Smooth muscle cell of the brain vasculature (primary cell): ENCODE data around the gene SLC25A10.
A peak's percentile ranks its signal among the peaks of the same experiment; 100 is the strongest.
"Not testable (repeated sequence)": the region's sequence is repeated elsewhere in the genome, so short reads cannot be mapped to it uniquely, and the experiment has no call there.

Experiments used
- DNase-seq: peaks from one replicate; pipeline ENCODE4 v3.0.0-alpha.2; 2012; ENCODE audit warnings: low read depth, low spot score

Gene SLC25A10

GRCh38 chr17:81711814-81712467 lies at the start of gene SLC25A10:
SLC25A10 (plus strand) TSS chr17:81712284; CDS start chr17:81712427, 143 bp downstream.
- peak; percentile 31 for DNase-seq

DNA sequence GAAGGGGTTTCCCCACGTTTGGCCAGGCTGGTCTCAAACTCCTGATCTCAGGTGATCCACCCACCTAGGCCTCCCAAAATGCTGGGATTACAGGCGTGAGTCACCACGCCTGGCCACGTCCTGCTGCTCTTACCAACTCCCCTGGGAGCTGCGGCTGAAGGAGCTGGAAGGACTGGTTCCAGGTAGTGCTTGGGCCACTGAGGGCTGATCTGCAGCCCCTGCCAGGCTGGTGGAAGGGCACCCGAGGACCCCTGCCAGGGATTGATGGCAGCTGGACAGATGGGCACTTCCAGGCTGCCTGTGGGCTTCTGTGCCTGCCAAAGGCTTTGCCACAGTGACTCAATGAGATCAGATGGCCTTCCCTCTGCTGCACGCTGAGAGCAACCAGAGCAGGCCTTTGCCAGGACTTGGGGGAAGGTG lies 48.0 kb upstream of the SLC25A10 start:
- no peak for DNase-seq

DNA sequence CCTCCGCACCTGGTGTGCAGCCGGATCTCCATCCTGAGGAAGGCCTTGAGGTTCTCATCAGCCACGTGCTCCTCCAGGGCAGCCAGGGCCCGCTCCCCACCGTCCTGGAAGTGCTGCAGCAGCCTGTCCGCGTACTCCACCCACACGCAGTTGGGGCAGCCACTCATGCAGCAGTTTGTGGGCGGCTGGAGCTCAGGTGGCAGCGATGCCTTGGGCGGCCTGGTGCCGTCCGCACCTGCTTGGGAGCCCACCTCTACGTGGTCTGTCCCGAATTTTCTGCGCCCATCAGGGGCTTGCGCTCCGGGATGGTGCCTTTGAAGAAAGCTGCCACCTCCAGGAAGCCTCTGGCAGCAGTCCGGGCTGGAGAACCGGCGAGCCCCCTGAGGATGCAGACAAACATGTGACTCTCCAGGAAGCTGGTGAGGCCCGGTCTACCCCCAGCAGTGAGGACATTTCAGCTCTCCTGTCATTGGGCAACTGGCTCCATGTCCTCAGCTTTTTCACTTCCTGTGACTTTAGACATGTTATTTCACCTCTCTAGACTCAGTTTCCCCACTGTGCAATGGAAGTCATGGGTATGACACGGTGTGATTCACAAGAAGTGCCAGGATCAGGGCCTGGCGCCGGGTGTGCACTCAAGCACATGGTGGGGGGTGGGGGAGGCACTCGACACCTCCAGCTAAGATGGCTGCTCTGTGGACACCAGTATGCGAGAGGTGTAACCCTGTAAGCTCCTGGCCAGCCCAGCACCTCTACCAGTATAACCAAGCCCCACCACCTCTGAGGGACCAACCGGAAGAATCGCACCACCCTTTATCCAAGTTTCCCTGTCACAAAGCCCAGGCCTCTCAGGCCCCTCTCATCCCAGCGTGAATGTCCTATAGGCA lies 46.6 kb upstream of the SLC25A10 start:
- no peak for DNase-seq

DNA sequence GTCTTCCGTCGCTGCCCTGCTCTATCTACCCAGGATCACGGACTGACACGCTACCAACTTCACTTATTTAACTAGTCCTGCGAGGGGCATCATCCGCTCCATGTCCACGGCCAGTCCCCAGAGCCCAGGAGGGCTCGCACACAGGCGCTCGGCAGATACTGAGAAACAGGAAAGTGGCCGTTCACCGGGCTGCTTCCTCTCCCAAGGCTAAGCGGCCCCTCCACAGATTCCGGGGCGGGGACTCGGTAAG lies 46.1 kb upstream of the SLC25A10 start:
- DNase-seq = no peak

GRCh38 chr17:81666342-81667191 lies 45.5 kb upstream of the SLC25A10 start, which contains the start of the genes CCDC137 and OXLD1:
CCDC137 (plus strand) TSS chr17:81666737; CDS start chr17:81666767, 30 bp downstream.
OXLD1 (minus strand) TSS chr17:81666605; CDS start chr17:81666577, 28 bp downstream.
- DNase-seq = peak; percentile 88

GRCh38 chr17:81667754-81668153 lies 44.3 kb upstream of the SLC25A10 start:
- no peak for DNase-seq

DNA sequence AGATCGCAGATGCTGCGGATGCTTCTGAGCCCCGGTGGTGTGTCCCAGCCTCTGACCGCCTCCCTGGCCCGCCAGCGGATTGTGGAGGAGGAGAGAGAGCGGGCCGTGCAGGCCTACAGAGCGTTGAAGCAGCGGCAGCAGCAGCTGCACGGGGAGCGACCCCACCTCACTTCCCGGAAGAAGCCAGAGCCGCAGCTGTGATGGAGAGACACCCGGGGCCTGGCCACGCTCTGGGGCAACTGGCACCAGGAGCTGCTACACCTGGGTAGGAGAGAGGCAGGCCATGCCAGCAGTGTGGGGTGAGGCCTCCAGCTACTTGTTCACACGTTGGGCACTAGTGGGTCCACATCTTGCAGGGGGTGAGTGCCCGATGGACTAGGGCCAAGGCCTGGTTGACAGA lies 39.6 kb upstream of the SLC25A10 start:
- DNase-seq = no peak

DNA sequence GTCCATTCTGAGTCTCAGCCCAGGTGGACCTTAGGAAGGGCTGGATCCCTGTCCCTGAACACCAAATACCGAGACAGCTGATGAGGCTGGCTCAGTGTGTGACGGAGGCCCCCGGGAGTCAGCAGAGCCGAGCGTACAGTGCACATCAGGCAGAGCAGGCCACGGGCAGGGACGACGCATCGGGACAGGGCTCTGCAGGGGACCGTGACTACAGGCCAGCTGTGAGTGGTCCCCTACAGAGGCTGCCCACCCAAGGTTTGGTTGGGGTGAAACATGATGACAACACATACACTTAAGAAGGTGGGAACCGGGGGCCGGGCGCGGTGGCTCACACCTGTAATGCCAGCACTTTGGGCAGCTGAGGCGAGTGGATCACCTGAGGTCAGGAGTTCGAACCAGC lies 39.1 kb upstream of the SLC25A10 start:
- no peak for DNase-seq

GRCh38 chr17:81673561-81674258 lies 38.4 kb upstream of the SLC25A10 start:
- DNase-seq = no peak

GRCh38 chr17:81675515-81676221 lies 36.4 kb upstream of the SLC25A10 start:
- DNase-seq = not testable (repeated sequence)

- no peak for DNase-seq
Observed at GRCh38 chr17:81676906-81677305, 35.2 kb upstream of the SLC25A10 start.

- DNase-seq = no peak
Observed at GRCh38 chr17:81680150-81680549, 31.9 kb upstream of the SLC25A10 start.

DNA sequence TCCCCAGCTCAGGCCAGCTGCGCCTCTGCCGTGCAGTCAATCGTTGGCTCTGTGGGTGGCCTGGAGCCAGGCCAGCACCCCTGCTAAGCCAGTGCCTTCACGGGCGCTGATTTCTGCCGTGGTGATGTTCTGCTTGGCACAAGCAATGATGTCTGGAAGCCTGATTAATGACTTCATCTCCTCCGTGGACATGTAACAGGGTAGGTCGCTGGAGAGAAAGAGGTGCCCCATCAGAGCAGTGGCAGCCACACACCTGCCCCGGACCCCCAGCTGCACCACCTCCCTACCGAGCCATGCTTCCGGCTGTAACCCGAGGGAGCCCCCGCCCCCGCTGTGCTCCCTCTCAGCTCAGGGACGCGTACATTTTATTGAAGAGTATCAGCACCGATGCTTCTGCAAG lies 30.4 kb upstream of the SLC25A10 start:
- no peak for DNase-seq

GRCh38 chr17:81682565-81683207 lies 29.4 kb upstream of the SLC25A10 start:
- no peak for DNase-seq

DNA sequence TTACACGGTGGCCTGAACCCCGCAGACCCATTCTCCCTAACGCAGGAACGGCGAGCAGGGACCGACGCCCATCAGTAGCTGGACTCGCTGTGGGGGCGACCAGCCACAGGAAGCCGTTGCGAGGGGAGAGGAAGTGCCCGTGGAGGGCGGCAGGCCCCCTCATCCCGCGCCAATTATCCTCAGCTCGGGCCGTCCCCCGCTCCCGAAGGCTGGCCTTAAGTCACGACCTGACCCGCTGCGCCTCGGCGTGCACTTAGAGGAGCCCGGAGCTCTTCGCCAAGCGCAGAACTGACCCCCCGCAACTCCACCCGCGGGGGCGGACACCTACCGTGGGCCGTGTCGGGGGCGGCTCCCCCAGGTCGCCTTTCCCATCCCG lies 28.9 kb upstream of the SLC25A10 start:
- no peak for DNase-seq

- DNase-seq = peak; percentile 100
Observed at GRCh38 chr17:81683584-81684441, 28.3 kb upstream of the SLC25A10 start, which contains the start of the genes ARL16 and HGS. ARL16 (minus strand) TSS chr17:81683797; CDS start chr17:81683753, 44 bp downstream. HGS (plus strand) TSS chr17:81684011; CDS start chr17:81684067, 56 bp downstream.

DNA sequence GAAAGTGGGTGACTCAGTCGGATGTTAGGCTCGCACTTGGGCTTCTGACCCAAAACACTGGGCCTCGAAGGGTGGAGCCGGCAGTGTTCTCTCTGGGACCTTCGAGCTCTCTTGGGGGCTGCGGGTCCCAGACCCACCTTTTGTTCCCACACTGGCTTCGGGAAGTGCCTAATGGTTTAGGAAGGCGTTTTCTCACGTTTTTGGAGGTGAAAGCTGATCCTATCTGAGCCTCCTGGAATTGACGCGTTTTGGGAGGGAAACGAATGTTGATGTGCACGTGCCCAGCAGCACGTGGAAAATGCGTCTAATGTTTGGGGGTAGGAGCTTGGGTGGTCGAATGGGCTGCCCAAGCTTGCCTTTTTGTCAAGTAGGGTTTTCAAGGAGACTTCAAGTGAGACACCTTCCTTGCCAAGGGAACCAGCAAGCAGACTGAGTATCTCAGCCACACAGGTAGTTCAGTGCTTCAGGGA lies 27.6 kb upstream of the SLC25A10 start:
- no peak for DNase-seq

GRCh38 chr17:81685108-81685507 lies 27.0 kb upstream of the SLC25A10 start:
- no peak for DNase-seq

- DNase-seq = no peak
Observed at GRCh38 chr17:81686614-81687013, 25.5 kb upstream of the SLC25A10 start.
